GM23338 (cell line): ENCODE measurements around the gene MAGI1. TPM values are rescaled to one million over a fixed set of nuclear protein-coding genes. Genes with fewer than 3 reads are reported as not detected.

Source experiments
- ATAC-seq: fragments of 200-7000 bp; cut with Tn5 transposase; 3 replicates; pipeline ENCODE4 v1.9.1; 2020
- DNase-seq: peaks from one replicate; pipeline ENCODE4 v3.0.0-alpha.2; 2015; ENCODE audit warnings: low spot score
- H2AFZ ChIP-seq: fragments of 200-600 bp; sonication (generic); 2 replicates; pipeline ENCODE4 v1.8.0; 2016; ENCODE audit warnings: antibody characterized with exemption, mild to moderate bottlenecking, moderate library complexity
- H3F3A ChIP-seq: fragments of 200-600 bp; sonication (generic); replicated peaks from 2 replicates; pipeline ENCODE4 v1.8.0; 2017; ENCODE audit warnings: antibody characterized with exemption, mixed run types, low read depth
- H3K27ac ChIP-seq: fragments of 200-600 bp; sonication (generic); 2 replicates; pipeline ENCODE4 v1.6.1; 2016; ENCODE audit warnings: low read depth
- H3K27me3 ChIP-seq: fragments of 200-600 bp; sonication (generic); 2 replicates; pipeline ENCODE4 v1.8.0; 2016; ENCODE audit warnings: mild to moderate bottlenecking, mixed run types, moderate library complexity; ENCODE audit not compliant: insufficient read depth
- H3K36me3 ChIP-seq: fragments of 200-600 bp; sonication (generic); 2 replicates; pipeline ENCODE4 v1.8.0; 2016; ENCODE audit warnings: mild to moderate bottlenecking; ENCODE audit not compliant: insufficient read depth
- H3K4me1 ChIP-seq: fragments of 200-600 bp; sonication (generic); 2 replicates; pipeline ENCODE4 v1.8.0; 2016; ENCODE audit warnings: mild to moderate bottlenecking, moderate library complexity; ENCODE audit not compliant: insufficient read depth
- H3K4me2 ChIP-seq: fragments of 200-600 bp; sonication (generic); 2 replicates; pipeline ENCODE4 v1.7.1; 2017; ENCODE audit warnings: mixed run types
- H3K4me3 ChIP-seq: fragments of 200-600 bp; sonication (generic); 2 replicates; pipeline ENCODE4 v1.6.1; 2016; ENCODE audit warnings: mixed run types
- H3K79me2 ChIP-seq: fragments of 200-600 bp; sonication (generic); replicated peaks from 2 replicates; pipeline ENCODE4 v1.8.0; 2017; ENCODE audit warnings: mild to moderate bottlenecking; ENCODE audit not compliant: insufficient read depth
- H3K9me2 ChIP-seq: fragments of 200-600 bp; sonication (generic); 2 replicates; pipeline ENCODE4 v1.8.0; 2017; ENCODE audit not compliant: insufficient read depth
- H4K20me1 ChIP-seq: fragments of 200-600 bp; sonication (generic); replicated peaks from 2 replicates; pipeline ENCODE4 v1.8.0; 2017; ENCODE audit warnings: mild to moderate bottlenecking; ENCODE audit not compliant: insufficient read depth
- H3K27ac Mint-ChIP-seq: 2 replicates; pipeline ENCODE4 v1.8.0; 2020; ENCODE audit warnings: inconsistent platforms, mild to moderate bottlenecking, moderate library complexity, mixed read lengths
- H3K27me3 Mint-ChIP-seq: 3 replicates; pipeline ENCODE4 v1.8.0; 2022; ENCODE audit warnings: low read depth, mild to moderate bottlenecking, moderate library complexity, mixed read lengths, inconsistent platforms; ENCODE audit not compliant: insufficient read depth, poor library complexity
- H3K36me3 Mint-ChIP-seq: 3 replicates; pipeline ENCODE4 v1.8.0; 2021; ENCODE audit warnings: low read depth, mild to moderate bottlenecking, inconsistent platforms, moderate library complexity, mixed read lengths
- H3K4me1 Mint-ChIP-seq: 3 replicates; pipeline ENCODE4 v1.8.0; 2020; ENCODE audit warnings: mild to moderate bottlenecking, inconsistent platforms, mixed read lengths
- H3K4me3 Mint-ChIP-seq: 3 replicates; pipeline ENCODE4 v1.8.0; 2021; ENCODE audit warnings: moderate library complexity, mild to moderate bottlenecking, inconsistent platforms, mixed read lengths
- H3K9me3 Mint-ChIP-seq: 3 replicates; pipeline ENCODE4 v1.8.0; 2020; ENCODE audit warnings: moderate library complexity, mild to moderate bottlenecking, inconsistent platforms, mixed read lengths
- CREB1 ChIP-seq: fragments of 250-450 bp; sonication (Bioruptor Pico); IDR thresholded peaks from 2 replicates; pipeline ENCODE4 v1.5.0; 2020; ENCODE audit warnings: low read depth, mild to moderate bottlenecking, moderate library complexity
- CTCF ChIP-seq, 2 experiments: fragments of 200-600 bp in 1 of 2; sonication (generic) in 1 of 2; conservative IDR thresholded peaks; 2 replicates each; pipeline versions ENCODE4 v1.5.1 to v1.6.1; 2016 to 2017; ENCODE audit warnings: antibody characterized with exemption in 2 of 2, low read depth in 2 of 2, mild to moderate bottlenecking in 2 of 2, moderate library complexity in 1 of 2
- EZH2 ChIP-seq: fragments of 200-600 bp; sonication (generic); IDR thresholded peaks from one replicate; pipeline ENCODE4 v1.8.0; 2017; ENCODE audit warnings: antibody characterized with exemption, mild to moderate bottlenecking, low read depth; ENCODE audit not compliant: unreplicated experiment
- JUNB ChIP-seq: IDR thresholded peaks from one replicate; pipeline ENCODE4 v1.6.1; 2016; ENCODE audit warnings: antibody characterized with exemption; ENCODE audit not compliant: unreplicated experiment
- NANOG ChIP-seq: IDR thresholded peaks from 2 replicates; pipeline ENCODE4 v1.6.1; 2016; ENCODE audit warnings: antibody characterized with exemption, borderline replicate concordance
- POLR2AphosphoS5 ChIP-seq: IDR thresholded peaks from 2 replicates; pipeline ENCODE4 v1.6.1; 2016; ENCODE audit warnings: antibody characterized with exemption, low read depth
- REST ChIP-seq: IDR thresholded peaks from one replicate; pipeline ENCODE4 v1.6.1; 2018; ENCODE audit warnings: antibody characterized with exemption; ENCODE audit not compliant: unreplicated experiment
- ZNF114 ChIP-seq: fragments of 250-450 bp; sonication (Bioruptor Pico); IDR thresholded peaks from 2 replicates; pipeline ENCODE4 v1.5.0; 2020; ENCODE audit warnings: mild to moderate bottlenecking, moderate library complexity
- ZNF331 ChIP-seq: fragments of 250-450 bp; sonication (Bioruptor Pico); IDR thresholded peaks from 2 replicates; pipeline ENCODE4 v1.5.0; 2020; ENCODE audit warnings: low read depth, mild to moderate bottlenecking, moderate library complexity
- ZNF462 ChIP-seq: fragments of 250-450 bp; sonication (Bioruptor Pico); IDR thresholded peaks from 2 replicates; pipeline ENCODE4 v1.5.0; 2020; ENCODE audit warnings: mild to moderate bottlenecking, moderate library complexity
- polyA plus RNA-seq: library from polyadenylated mRNA; unstranded; fragments of >200 nt; fragmentation: Nextera tagmentation; extraction: Ambion mirVana; gene quantifications from 2 replicates; pipeline ENCODE4 v1.2.1, GENCODE V29; 2016
- total RNA-seq: library from RNA; depleted of rRNA; stranded (reverse); fragments of >200 nt; shearing (Covaris generic); gene quantifications from 2 replicates; pipeline ENCODE4 v1.2.3, GENCODE V29; 2014

The MAGI1 gene
- total and polyA plus RNA-seq, 2 experiments from 2014 or later, result 27.4 to 71.2 TPM

GRCh38 chr3:65531499-65531898 lies 507.2 kb downstream of the MAGI1 start (continued):
- TF ChIP-seq CTCF (conservative IDR thresholded peaks at IDR 0.05; ENCODE audit: low read depth in 2 of 2) (no peak), JUNB (no peak), NANOG (no peak), CREB1 (CRISPR knock-in tag) (no peak), POLR2AphosphoS5 (no peak), ZNF331 (CRISPR knock-in tag) (no peak), ZNF114 (CRISPR knock-in tag) (no peak)

- no peak overlapping the region for H3K4me2 ChIP-seq
- no peaks in the 10 kb centered on the region for H3K36me3 ChIP-seq
- H3K4me3 ChIP-seq, result no peak overlapping the region
- DNase-seq (no peak), ATAC-seq (no peak)
- peaks cover 27% of the 10 kb centered on the region for H3K4me1 ChIP-seq
- H4K20me1 ChIP-seq, result peaks cover 14% of the 10 kb centered on the region; the same call in 1 of the 2 replicates
- H3K79me2 ChIP-seq, result peaks cover 78% of the 10 kb centered on the region
- H2AFZ ChIP-seq, result no peak overlapping the region
- no peak overlapping the region for H3K27ac Mint-ChIP-seq
- no peak overlapping the region for H3K27ac ChIP-seq
- no peaks in the 10 kb centered on the region for H3K9me2 ChIP-seq
- peaks cover 15% of the 10 kb centered on the region; the same call in 2 of the 3 replicates for H3K4me1 Mint-ChIP-seq
- H3F3A ChIP-seq, result no peaks in the 10 kb centered on the region
- H3K9me3 Mint-ChIP-seq, result no peaks in the 10 kb centered on the region
- H3K27me3 ChIP-seq, result no peaks in the 10 kb centered on the region
- H3K4me3 Mint-ChIP-seq, result no peak overlapping the region
- no peaks in the 10 kb centered on the region for H3K27me3 Mint-ChIP-seq
- no peaks in the 10 kb centered on the region for H3K36me3 Mint-ChIP-seq
- TF ChIP-seq ZNF114 (CRISPR knock-in tag), result no peak
- no peak for TF ChIP-seq CREB1 (CRISPR knock-in tag)
- no peak for TF ChIP-seq JUNB
- TF ChIP-seq CTCF (conservative IDR thresholded peaks at IDR 0.05; ENCODE audit: low read depth in 2 of 2), result no peak
- no peak for TF ChIP-seq ZNF462 (CRISPR knock-in tag)
- TF ChIP-seq EZH2, result no peak
- no peak for TF ChIP-seq REST
- TF ChIP-seq POLR2AphosphoS5, result no peak
- TF ChIP-seq ZNF331 (CRISPR knock-in tag), result no peak
Measured at GRCh38 chr3:65526656-65527055, 512.1 kb downstream of the MAGI1 start.
